ENCODE data around the gene CD69. TPM values are rescaled to one million over a fixed set of nuclear protein-coding genes. Genes with fewer than 3 reads are reported as not detected.
A peak's percentile ranks its signal among the peaks of the same experiment; 100 is the strongest.

CD69 gene
- total RNA-seq, 1 donor from 2014 or later = 0.18 TPM

DNA sequence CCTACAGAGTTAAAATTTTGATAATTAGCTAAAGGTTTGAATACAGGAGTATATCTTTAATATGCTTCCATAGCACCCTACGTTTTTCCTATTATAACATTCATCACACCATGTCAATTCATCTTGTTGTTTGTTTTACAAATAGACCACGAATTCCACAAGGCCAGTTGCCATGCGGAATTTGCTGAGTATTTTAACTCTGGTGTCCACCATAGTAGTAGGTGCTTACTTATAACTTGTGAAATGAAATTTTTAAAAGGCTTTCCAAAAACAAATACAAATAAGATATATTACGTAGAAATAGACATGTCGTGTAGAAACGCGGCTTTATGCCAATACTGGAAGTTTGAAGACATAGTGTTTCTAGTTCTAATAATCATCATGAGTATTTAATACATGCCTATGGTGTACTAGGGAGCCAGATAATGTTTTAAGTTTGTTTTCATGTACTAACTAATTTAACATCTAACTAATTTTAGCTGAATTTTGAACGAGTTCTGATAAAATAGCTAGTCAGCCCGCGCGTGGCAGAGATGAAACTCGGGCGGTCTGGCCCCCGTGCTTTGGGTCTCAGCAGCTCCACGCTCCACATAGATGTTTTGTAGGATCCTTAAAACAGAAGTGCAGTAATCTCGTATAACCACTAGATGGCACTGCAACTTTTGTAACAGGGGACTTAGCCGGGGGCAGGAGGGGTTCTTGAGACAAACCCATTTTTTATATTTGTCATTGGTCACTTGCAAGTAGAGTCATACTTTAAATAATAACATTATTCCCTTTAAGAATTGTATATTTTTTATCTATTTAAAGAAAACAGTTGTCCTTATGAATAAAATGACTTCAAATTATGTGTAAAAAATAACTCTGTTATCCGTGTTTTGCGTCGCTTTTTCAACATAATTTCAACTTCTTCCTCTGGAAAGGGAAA is 10.2 kb downstream of the CD69 start:
- Mint-ChIP-seq H3K4me3 (ENCODE audit: unreplicated experiment) (no peak overlapping the region), H3K4me1 (ENCODE audit: low read depth, unreplicated experiment) (no peaks in the 10 kb centered on the region), H3K27ac (ENCODE audit: unreplicated experiment) (no peak overlapping the region), H3K9me3 (ENCODE audit: unreplicated experiment) (no peaks in the 10 kb centered on the region), H3K36me3 (ENCODE audit: low read depth, unreplicated experiment) (no peaks in the 10 kb centered on the region), H3K27me3 (ENCODE audit: low read depth, unreplicated experiment) (no peaks in the 10 kb centered on the region)
- H3K9me3 ChIP-seq (ENCODE audit: insufficient read depth, low read depth, low read length) = no peaks in the 10 kb centered on the region
- no peaks in the 10 kb centered on the region for H3K27me3 ChIP-seq (ENCODE audit: insufficient read depth, low read length)
- FAIRE-seq = no peak
- peak overlapping the region; percentile 77 for H3K4me2 ChIP-seq (ENCODE audit: low read length)
- peak; percentile 47 for DNase-seq (ENCODE audit: low read depth)
- no peak overlapping the region for H3K27ac ChIP-seq (ENCODE audit: low read depth, low read length)
- H3K9ac ChIP-seq (ENCODE audit: low read length) = no peak overlapping the region
- no peaks in the 10 kb centered on the region for H4K20me1 ChIP-seq (ENCODE audit: insufficient read depth, low read length)
- no peaks in the 10 kb centered on the region for H3K36me3 ChIP-seq (ENCODE audit: insufficient read depth, low read length)
- H3K4me1 ChIP-seq (ENCODE audit: insufficient read depth, low read length) = no peaks in the 10 kb centered on the region
- H3K79me2 ChIP-seq (ENCODE audit: insufficient read depth, low read length) = no peaks in the 10 kb centered on the region
- H2AFZ ChIP-seq (ENCODE audit: low read depth, low read length) = no peak overlapping the region
- TF ChIP-seq, protein P1, sequence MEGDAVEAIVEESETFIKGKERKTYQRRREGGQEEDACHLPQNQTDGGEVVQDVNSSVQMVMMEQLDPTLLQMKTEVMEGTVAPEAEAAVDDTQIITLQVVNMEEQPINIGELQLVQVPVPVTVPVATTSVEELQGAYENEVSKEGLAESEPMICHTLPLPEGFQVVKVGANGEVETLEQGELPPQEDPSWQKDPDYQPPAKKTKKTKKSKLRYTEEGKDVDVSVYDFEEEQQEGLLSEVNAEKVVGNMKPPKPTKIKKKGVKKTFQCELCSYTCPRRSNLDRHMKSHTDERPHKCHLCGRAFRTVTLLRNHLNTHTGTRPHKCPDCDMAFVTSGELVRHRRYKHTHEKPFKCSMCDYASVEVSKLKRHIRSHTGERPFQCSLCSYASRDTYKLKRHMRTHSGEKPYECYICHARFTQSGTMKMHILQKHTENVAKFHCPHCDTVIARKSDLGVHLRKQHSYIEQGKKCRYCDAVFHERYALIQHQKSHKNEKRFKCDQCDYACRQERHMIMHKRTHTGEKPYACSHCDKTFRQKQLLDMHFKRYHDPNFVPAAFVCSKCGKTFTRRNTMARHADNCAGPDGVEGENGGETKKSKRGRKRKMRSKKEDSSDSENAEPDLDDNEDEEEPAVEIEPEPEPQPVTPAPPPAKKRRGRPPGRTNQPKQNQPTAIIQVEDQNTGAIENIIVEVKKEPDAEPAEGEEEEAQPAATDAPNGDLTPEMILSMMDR (IDR thresholded peaks at IDR 0.05; ENCODE audit: insufficient read depth, low read depth, low read length) = peak; percentile 85
- TF ChIP-seq EZH2 (IDR thresholded peaks at IDR 0.05; ENCODE audit: insufficient read depth, low read length) = no peak
- H3K4me3 ChIP-seq (ENCODE audit: insufficient read depth, low read depth, low read length) = peak overlapping the region; percentile 12

DNA sequence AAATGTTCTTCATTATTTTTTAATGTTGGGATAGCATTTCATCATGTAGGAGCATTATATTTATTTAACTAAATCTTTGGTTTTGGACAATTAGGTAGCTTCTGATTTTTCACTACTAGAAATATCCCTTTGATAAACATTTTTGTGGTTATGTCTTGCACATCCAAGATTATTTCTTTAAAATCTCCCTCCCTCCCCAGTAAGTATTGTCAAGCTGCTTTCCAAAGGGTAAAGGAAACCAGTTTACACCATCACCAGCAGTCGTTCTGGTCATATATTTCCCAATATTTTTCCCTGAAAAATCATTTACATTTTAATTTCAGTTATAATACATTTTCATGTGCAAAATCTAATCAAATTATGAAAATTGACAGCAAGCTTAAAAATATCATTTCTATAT is 11.1 kb downstream of the CD69 start:
- Histone ChIP-seq H3K4me1 (ENCODE audit: insufficient read depth, low read length) (no peaks in the 10 kb centered on the region), H3K36me3 (ENCODE audit: insufficient read depth, low read length) (no peaks in the 10 kb centered on the region), H3K9me3 (ENCODE audit: insufficient read depth, low read depth, low read length) (no peaks in the 10 kb centered on the region), H3K9ac (ENCODE audit: low read length) (no peak overlapping the region), H3K4me2 (ENCODE audit: low read length) (no peak overlapping the region), H4K20me1 (ENCODE audit: insufficient read depth, low read length) (no peaks in the 10 kb centered on the region), H3K27ac (ENCODE audit: low read depth, low read length) (no peak overlapping the region), H3K79me2 (ENCODE audit: insufficient read depth, low read length) (no peaks in the 10 kb centered on the region), H2AFZ (ENCODE audit: low read depth, low read length) (no peak overlapping the region), H3K4me3 (ENCODE audit: insufficient read depth, low read depth, low read length) (no peak overlapping the region), H3K27me3 (ENCODE audit: insufficient read depth, low read length) (no peaks in the 10 kb centered on the region)
- H3K27me3 Mint-ChIP-seq (ENCODE audit: low read depth, unreplicated experiment) = no peaks in the 10 kb centered on the region
- H3K4me3 Mint-ChIP-seq (ENCODE audit: unreplicated experiment) = no peak overlapping the region
- H3K27ac Mint-ChIP-seq (ENCODE audit: unreplicated experiment) = no peak overlapping the region
- no peak for DNase-seq (ENCODE audit: low read depth)
- TF ChIP-seq, protein P1 (IDR thresholded peaks at IDR 0.05; ENCODE audit: insufficient read depth, low read depth, low read length) = no peak
- no peak for TF ChIP-seq EZH2 (IDR thresholded peaks at IDR 0.05; ENCODE audit: insufficient read depth, low read length)
- H3K9me3 Mint-ChIP-seq (ENCODE audit: unreplicated experiment) = no peaks in the 10 kb centered on the region
- no peaks in the 10 kb centered on the region for H3K36me3 Mint-ChIP-seq (ENCODE audit: low read depth, unreplicated experiment)
- FAIRE-seq = no peak
- H3K4me1 Mint-ChIP-seq (ENCODE audit: low read depth, unreplicated experiment) = peaks cover 2% of the 10 kb centered on the region

DNA sequence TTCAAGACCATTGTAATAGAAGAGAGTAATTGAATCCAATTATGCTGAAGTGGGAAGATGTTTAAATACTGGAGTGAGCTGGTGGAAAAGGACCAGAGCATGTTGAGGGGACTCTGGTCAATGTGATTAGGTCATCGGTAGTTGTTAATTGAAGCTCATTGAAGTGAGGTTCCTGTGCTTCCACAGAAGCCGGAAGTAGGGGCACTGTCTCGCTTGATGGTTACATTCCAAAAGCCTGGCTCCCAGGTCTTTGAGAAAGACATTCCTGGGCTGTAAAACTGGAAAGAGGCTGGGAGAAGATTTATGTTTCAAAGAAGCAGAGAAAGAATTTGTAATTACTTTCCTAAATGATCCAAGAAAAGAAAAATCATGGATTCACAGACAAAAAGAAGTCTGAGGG is 15.5 kb downstream of the CD69 start:
- peaks cover 2% of the 10 kb centered on the region for H3K4me1 Mint-ChIP-seq (ENCODE audit: low read depth, unreplicated experiment)
- FAIRE-seq (no peak), DNase-seq (ENCODE audit: low read depth) (no peak)
- no peak overlapping the region for H3K4me3 Mint-ChIP-seq (ENCODE audit: unreplicated experiment)
- no peaks in the 10 kb centered on the region for H3K36me3 Mint-ChIP-seq (ENCODE audit: low read depth, unreplicated experiment)
- Histone ChIP-seq H3K9me3 (ENCODE audit: insufficient read depth, low read depth, low read length) (no peaks in the 10 kb centered on the region), H4K20me1 (ENCODE audit: insufficient read depth, low read length) (no peaks in the 10 kb centered on the region), H3K27ac (ENCODE audit: low read depth, low read length) (no peak overlapping the region), H3K9ac (ENCODE audit: low read length) (no peak overlapping the region), H3K27me3 (ENCODE audit: insufficient read depth, low read length) (peaks cover 2% of the 10 kb centered on the region), H2AFZ (ENCODE audit: low read depth, low read length) (no peak overlapping the region), H3K4me3 (ENCODE audit: insufficient read depth, low read depth, low read length) (no peak overlapping the region), H3K36me3 (ENCODE audit: insufficient read depth, low read length) (no peaks in the 10 kb centered on the region), H3K79me2 (ENCODE audit: insufficient read depth, low read length) (no peaks in the 10 kb centered on the region), H3K4me1 (ENCODE audit: insufficient read depth, low read length) (no peaks in the 10 kb centered on the region), H3K4me2 (ENCODE audit: low read length) (no peak overlapping the region)
- TF ChIP-seq EZH2 (IDR thresholded peaks at IDR 0.05; ENCODE audit: insufficient read depth, low read length) = no peak
- TF ChIP-seq, protein P1 (IDR thresholded peaks at IDR 0.05; ENCODE audit: insufficient read depth, low read depth, low read length) = no peak
- no peaks in the 10 kb centered on the region for H3K27me3 Mint-ChIP-seq (ENCODE audit: low read depth, unreplicated experiment)
- H3K27ac Mint-ChIP-seq (ENCODE audit: unreplicated experiment) = no peak overlapping the region
- no peaks in the 10 kb centered on the region for H3K9me3 Mint-ChIP-seq (ENCODE audit: unreplicated experiment)

All from astrocyte (in vitro differentiated cells and primary cell).